Amniotic epithelial cell (primary cell): ENCODE results near the gene RASAL2.
A peak's percentile ranks its signal among the peaks of the same experiment; 100 is the strongest.
"Not testable (repeated sequence)": the region's sequence is repeated elsewhere in the genome, so short reads cannot be mapped to it uniquely, and the experiment has no call there.

Source experiments
- DNase-seq: peaks from one replicate; pipeline ENCODE4 v3.0.0-alpha.2; 2010; ENCODE audit warnings: low read depth

RASAL2 gene

GRCh38 chr1:178283409-178283808 is 189.5 kb downstream of the RASAL2 start:
- peak; percentile 91 for DNase-seq

DNA sequence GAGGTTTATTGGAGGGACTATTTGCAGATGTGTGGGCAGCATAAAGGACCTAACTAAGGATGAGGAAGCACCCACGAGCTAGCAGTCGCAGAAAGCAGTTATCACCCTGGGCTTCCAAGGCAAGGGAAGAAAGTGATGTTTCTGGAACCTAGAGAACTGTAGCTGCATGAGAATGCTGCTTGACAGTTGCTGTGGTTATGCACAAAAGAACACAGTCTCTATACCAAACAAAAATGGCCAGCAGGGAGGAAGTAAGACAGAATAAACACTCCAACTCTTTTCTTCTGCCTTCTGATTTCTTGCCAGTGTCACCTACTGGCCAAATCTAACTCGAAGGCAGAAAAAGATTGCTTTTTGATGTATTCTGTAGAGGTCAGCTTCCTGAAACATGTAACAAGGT is 190.2 kb downstream of the RASAL2 start:
- no peak for DNase-seq

DNA sequence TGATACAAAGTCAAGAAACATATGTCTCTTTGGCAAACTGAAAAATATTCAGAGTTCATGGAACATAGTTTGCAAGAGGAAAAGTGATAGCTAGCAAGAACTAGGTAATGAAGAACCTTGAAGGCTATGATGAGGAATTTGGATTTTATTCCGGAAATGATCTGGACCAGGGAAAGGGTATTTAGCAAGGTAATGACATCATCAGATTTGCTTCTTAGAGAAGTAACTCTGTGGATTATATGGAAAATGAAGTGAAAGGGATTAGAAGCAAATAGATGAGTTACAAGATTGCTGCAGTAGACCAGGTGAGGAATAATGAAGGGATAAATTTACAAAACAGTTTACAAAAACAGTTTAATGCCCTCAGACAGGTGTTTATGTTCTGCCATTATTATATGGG is 197.3 kb downstream of the RASAL2 start:
- no peak for DNase-seq

GRCh38 chr1:178294654-178295053 is 200.8 kb downstream of the RASAL2 start:
- DNase-seq: peak; percentile 22

DNA sequence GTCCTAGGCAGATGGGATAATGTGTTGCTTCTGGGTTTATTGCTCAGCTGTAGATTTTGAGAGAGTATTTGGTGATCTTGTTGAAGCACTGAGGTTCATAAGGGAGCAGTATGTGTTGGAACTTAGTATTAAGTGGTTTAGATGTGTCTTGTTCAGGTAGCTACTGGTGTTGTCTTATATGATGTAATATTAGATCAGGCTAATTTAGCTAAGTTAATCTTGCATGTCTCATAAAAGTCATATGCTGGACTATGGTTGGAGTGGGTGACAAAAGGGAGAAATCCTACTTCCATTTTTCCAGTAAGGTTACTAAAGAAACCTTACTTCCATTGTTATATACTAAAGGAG is 206.4 kb downstream of the RASAL2 start:
- no peak for DNase-seq

GRCh38 chr1:178301141-178301540 is 207.2 kb downstream of the RASAL2 start:
- no peak for DNase-seq

DNA sequence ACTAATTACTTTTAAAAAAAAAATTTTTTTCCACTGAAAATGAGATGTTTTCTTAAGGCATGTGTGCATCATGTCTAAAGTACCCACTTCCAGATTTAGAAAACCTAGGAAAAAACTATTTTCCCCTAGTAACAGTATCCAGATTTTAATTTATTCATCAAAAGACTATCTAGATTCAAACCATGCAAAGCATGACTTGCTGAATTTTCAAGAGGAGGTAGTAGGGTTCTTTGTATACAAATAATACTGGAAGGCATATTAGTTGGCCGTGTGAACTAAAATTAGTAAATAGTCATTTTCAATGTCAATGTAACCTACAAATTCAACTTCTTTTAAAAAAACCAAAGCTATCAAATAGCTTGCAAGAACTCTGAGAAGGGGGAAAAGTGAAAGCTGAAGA is 213.4 kb downstream of the RASAL2 start:
- DNase-seq: no peak

DNA sequence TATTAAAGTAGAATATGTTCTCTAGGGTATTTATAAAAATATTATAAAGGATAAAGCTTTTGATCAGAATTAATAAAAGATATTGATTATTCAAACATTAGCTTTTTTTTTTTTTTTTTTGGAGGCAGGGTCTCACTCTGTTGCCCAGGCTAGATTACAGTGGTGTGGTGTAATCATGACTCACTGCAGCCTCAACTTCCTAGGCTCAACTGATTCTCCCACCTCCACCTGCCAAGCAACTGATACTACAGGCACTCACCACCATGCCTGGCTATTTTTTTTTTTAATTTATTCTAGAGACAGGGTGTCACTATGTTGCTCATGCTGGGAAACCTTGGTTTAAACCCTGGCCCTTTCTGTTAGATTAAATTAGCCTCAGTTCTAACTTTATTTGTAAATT is 214.5 kb downstream of the RASAL2 start:
- no peak for DNase-seq

- peak; percentile 77 for DNase-seq
Measured at GRCh38 chr1:178310685-178311105, 216.8 kb downstream of the RASAL2 start.

DNA sequence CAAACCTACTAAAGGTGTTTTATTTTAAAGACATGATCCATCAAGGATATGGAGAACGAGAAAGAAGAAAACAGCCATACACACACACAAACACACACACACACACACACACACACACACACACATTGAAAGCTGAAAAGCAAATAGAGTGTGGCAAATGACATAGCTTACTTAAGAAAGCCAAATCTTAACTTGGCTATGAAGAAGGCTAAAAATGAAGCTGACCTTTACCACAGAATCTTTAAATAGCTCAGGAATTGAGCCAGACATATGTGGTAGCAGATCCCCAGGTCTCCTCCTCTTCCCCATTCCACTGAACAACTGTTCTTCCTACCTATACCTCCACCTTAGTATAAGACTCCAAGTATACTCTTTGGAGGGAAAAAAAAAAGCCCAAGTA is 217.3 kb downstream of the RASAL2 start:
- DNase-seq: peak; percentile 4

GRCh38 chr1:178320280-178320982 is 226.5 kb downstream of the RASAL2 start:
- not testable (repeated sequence) for DNase-seq

DNA sequence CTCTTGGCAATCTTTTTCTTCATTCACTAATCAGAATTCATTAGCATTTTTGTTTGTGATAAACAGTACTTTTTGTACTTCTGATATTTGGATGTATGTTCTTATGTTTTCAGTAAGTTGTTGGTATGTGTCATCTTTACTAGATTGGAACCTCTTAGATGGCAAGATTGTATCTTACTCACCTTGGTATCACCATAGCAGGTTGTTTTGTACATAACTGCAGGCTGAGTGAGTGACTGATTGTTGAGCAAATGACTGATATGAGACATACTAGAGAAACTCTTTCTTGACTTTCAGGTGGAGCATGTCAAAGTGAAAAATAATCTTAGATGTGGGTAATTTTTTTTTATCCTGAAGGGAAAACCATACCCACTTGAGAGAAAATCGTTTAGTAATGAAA is 229.2 kb downstream of the RASAL2 start:
- no peak for DNase-seq

- DNase-seq: no peak
Measured at GRCh38 chr1:178324003-178324402, 230.1 kb downstream of the RASAL2 start.

DNA sequence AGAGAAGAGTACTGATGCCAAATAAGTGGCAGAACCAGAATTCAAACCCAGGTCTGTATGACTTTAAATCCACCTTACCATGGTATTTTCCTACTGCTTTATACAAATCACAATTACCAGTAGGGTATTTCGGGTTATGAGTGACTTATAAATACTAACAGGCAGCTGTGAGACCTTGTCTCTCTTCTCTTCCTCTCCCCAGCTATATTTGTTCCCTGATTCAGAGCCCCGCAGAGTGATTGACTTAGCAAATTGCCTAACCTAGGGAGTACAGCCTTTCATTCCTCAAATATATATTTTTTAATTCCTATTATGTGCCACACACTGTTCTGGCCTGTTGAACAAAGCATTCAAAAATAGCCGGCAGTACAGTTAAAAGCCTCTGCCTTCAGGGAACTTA is 234.8 kb downstream of the RASAL2 start:
- DNase-seq: no peak

DNA sequence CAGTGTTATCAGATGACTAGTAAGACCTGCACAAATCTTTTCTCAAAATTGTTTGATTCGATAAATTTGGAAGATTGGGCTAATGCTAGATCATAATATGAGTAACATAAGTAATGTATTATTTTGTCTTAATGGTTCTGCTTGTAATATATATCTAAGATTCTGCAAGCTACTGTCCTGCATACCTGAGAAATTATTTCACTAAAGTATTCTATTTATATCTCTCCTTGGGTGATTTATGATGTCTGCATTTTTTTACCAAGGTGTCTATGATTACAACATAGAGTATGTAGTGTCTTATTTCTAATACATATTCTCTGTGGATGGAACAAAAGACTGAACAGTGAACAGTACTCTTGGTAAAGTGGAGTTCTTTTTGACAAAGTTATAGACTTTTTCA is 236.2 kb downstream of the RASAL2 start:
- DNase-seq: peak; percentile 32

DNA sequence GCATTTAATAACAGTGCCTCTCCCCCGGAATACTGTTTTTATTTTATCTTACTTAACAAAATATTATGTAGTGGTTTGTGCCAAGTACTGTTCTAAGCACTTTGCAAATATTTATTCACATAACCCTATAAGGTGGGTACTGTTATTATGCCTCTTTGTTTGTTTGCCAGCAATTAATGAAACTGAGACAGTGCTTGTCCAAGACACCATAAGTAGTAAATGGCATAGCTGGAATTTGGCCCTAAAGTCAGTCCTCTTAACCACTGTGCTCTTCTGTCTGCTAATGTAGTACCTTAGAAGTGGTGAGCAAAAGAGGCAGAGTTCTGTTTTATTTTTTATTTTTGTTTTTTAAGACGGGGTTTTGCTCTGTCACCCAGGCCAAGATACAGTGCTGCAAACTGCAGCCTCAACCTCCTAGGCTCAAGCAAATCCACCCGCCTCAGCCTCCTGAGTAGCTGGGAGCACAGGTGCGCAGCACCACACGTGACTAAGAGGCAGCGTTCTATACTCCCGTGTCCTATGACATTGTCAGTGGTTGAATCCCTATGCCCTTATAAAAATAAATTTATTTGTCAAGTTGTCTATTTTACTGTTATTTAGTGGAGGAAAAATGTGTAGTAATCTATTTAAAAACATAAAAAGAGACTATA is 237.1 kb downstream of the RASAL2 start:
- no peak for DNase-seq

GRCh38 chr1:178335426-178335825 is 241.5 kb downstream of the RASAL2 start:
- no peak for DNase-seq

DNA sequence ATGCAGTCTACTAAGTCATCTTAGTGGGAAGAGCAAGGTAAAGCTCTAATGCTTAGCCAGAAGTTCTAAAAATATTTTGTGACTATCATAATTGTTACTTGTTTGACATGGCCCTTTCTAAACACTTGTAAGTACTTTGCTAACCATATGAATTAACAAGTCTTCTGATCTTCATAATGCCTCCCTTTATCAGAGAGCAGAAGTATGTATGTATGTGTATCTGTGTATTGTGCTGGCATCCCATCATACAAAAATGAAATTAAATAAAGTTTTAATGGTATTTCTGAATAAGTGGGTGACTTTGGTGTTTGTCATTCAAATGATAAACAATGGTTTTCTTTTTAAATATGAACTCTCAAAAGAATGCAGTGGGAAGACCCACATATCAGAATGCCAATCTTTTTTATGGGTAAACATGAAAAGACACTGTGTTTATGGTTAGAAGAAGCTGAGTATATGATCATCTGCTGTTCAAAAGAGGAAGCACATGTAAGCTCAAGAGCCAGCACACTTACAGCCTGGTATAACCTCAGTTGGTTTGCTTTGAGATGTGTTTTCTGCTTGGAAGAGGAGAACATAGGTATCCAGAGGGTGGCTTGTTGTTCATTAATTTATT is 243.3 kb downstream of the RASAL2 start:
- DNase-seq: peak; percentile 6

DNA sequence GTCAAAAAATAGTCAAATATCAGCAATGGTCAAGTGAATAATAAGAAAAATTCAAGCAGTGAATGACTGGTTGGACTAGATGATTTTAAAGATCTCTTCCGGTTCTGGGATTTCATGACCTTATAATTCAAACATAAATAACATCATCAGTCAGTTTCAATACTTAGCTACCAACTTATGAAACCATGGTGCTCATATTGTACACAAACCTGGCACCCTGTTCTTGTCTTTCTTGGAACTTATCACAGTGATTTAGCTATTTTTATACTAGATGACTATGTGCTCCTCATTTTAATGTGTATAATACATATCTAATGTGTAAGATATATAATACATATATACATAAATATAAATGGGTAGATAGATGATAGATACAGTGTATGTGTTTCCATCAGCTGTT is 245.9 kb downstream of the RASAL2 start:
- no peak for DNase-seq

DNA sequence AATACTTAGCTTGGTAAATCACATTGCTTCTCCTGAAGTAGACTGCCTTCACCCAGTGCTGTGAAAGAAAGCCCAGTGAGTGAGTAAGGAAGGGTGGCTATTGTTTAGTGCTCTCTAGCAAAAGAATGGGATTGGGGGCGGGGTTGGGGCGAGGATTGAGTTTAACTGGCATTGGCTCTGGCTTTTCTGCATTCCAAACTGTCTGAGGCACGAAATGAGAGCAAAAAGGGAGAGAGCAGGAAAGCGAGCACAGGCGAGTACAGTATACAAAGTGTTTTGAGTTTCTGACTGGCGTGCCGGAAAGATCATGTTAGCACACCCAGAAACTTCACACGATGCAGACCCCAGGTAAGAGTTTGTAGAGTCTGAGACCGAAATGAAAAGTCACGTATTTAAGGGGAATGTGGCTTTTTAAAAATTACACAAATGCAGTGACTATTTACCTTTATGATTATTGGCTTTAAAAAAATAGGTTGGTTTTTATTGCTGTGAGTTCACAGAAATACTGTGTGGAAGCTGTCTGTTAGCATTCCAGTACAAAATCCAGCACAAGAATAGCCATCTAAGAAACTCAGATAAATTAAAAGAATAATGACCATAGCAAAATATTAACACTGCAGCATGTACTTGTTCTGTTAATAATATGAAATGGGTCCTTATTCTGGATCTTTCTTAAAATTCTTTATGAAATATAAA is 247.5 kb downstream of the RASAL2 start:
- peak; percentile 78 for DNase-seq

DNA sequence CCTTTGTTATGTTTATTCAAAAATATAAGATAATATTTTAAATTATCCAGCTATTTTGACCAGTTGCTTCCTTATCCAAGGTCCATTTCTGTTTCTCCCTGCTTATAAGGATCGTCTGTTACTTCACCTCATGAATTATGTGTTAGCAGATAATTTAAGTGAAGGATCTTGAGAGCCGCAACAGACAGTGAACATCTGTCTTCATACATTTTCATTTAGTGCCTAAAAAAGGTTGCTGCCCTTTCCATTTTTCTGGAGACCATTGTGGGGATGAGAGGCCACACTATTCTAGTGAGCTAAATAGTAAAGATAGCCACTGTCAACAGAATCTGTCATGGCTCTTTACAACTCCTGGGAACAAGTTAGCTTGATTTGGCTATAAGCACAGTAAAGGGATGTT is 248.8 kb downstream of the RASAL2 start:
- no peak for DNase-seq

DNA sequence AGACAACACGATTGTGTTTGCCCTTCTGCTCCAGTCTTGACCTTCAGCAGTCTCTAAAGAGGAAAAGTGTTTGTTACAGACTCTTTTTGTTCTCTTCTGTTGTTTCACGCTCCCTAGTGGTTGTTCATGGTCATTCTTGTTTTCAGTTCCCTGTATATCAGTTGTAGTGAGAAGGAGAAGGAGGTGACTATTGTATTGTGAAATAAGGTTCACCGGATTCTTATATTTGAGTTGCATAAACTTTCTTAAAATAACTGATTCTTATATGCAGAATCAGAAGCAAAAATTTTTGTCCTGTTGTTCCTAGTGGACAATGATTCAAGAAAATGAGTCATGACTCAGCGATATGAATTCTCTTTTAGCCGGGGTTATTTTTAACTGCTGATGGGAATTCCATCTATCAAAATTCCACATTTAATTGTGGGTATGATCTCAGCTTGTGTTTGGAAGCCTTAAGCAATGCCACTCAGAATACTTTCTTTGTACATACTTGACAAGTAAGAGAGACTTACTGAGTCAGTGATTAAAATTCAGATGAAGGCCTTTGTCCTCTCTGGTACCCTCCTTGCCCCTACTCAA is 250.7 kb downstream of the RASAL2 start:
- peak; percentile 93 for DNase-seq

DNA sequence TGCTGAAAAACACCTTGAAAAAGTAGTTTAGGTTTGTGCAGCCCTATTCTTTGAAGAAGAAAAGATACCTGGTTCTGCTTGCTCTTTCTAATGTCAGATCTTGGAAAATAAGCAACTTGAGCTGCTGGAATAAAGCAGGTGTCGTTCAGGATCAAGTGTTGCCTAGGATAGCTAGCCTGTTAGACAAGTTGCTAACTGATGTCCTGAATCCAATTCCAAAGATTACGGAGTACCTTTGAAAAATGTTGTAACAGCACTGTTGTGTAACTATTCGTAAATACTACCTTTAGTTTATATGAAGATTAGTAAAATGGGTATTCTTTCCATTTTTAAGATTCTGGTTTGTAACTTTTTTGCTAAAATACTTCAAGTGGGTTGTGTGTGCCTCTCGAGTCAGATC is 251.3 kb downstream of the RASAL2 start:
- DNase-seq: no peak
